ENCODE results near the gene TAF11L4.
"Not testable (repeated sequence)": the region's sequence is repeated elsewhere in the genome, so short reads cannot be mapped to it uniquely, and the experiment has no call there.

TAF11L4 gene

GRCh38 chr5:17521501-17521900, at the start of gene TAF11L4:
TAF11L4 (plus strand) TSS chr5:17521801.
- not testable (repeated sequence) for DNase-seq (ENCODE audit: low read depth)

- not testable (repeated sequence) for DNase-seq (ENCODE audit: low read depth)
Measured at GRCh38 chr5:17475064-17475463, 46.5 kb upstream of the TAF11L4 start.

GRCh38 chr5:17477043-17477442, 44.6 kb upstream of the TAF11L4 start:
- no peak for DNase-seq (ENCODE audit: low read depth)

GRCh38 chr5:17477573-17478265, 43.9 kb upstream of the TAF11L4 start:
- DNase-seq (ENCODE audit: low read depth): no peak

GRCh38 chr5:17481378-17481777, 40.2 kb upstream of the TAF11L4 start:
- DNase-seq (ENCODE audit: low read depth): no peak

GRCh38 chr5:17482790-17483189, 38.8 kb upstream of the TAF11L4 start:
- DNase-seq (ENCODE audit: low read depth): no peak

GRCh38 chr5:17486464-17487173, 35.0 kb upstream of the TAF11L4 start:
- not testable (repeated sequence) for DNase-seq (ENCODE audit: low read depth)

GRCh38 chr5:17487174-17487512, 34.5 kb upstream of the TAF11L4 start:
- no peak for DNase-seq (ENCODE audit: low read depth)

GRCh38 chr5:17491257-17491656, 30.3 kb upstream of the TAF11L4 start:
- DNase-seq (ENCODE audit: low read depth): not testable (repeated sequence)

- DNase-seq (ENCODE audit: low read depth): no peak
Measured at GRCh38 chr5:17492770-17493169, 28.8 kb upstream of the TAF11L4 start.

- no peak for DNase-seq (ENCODE audit: low read depth)
Measured at GRCh38 chr5:17497446-17497845, 24.2 kb upstream of the TAF11L4 start.

- not testable (repeated sequence) for DNase-seq (ENCODE audit: low read depth)
Measured at GRCh38 chr5:17497931-17498330, 23.7 kb upstream of the TAF11L4 start, which contains the start of gene TAF11L2. TAF11L2 (plus strand) TSS chr5:17498231.

GRCh38 chr5:17511775-17512325, 9.8 kb upstream of the TAF11L4 start:
- no peak for DNase-seq (ENCODE audit: low read depth)

- DNase-seq (ENCODE audit: low read depth): not testable (repeated sequence)
Measured at GRCh38 chr5:17517526-17517925, 4.1 kb upstream of the TAF11L4 start.

- not testable (repeated sequence) for DNase-seq (ENCODE audit: low read depth)
Measured at GRCh38 chr5:17518067-17518466, 3.5 kb upstream of the TAF11L4 start, which contains the start of gene TAF11L3. TAF11L3 (plus strand) TSS chr5:17518367.

GRCh38 chr5:17519508-17519907, 2.1 kb upstream of the TAF11L4 start:
- DNase-seq (ENCODE audit: low read depth): not testable (repeated sequence)

- not testable (repeated sequence) for DNase-seq (ENCODE audit: low read depth)
Measured at GRCh38 chr5:17524935-17525334, 3.3 kb downstream of the TAF11L4 start, which contains the start of gene TAF11L5. TAF11L5 (plus strand) TSS chr5:17525235.

- DNase-seq (ENCODE audit: low read depth): not testable (repeated sequence)
Measured at GRCh38 chr5:17526504-17526903, 4.9 kb downstream of the TAF11L4 start.

GRCh38 chr5:17528369-17528768, 6.8 kb downstream of the TAF11L4 start, which contains the start of gene TAF11L6:
TAF11L6 (plus strand) TSS chr5:17528669.
- not testable (repeated sequence) for DNase-seq (ENCODE audit: low read depth)

Measured in HS-5 (cell line).